OCI-LY7 (cell line): ENCODE data around the gene CTNNA3. TPM values are rescaled to one million over a fixed set of nuclear protein-coding genes. Genes with fewer than 3 reads are reported as not detected.

Experiments
- BruUV-seq: library from RNA; stranded (reverse); fragments of 400-500 nt; replicated peaks from 2 replicates; lab custom pipeline; 2021; lab: Mats Ljungman, UMichigan
- CTCF ChIA-PET: fragments of 300-600 bp; sonication (Branson Sonifier 250); formaldehyde crosslinking; loops from one replicate; lab custom pipeline; 2022; ENCODE audit warnings: antibody characterized with exemption; ENCODE audit not compliant: unreplicated experiment; lab: Charles Lee
- POLR2A ChIA-PET: fragments of 300-600 bp; sonication (Branson Sonifier 250); formaldehyde crosslinking; loops from one replicate; lab custom pipeline; 2022; ENCODE audit warnings: antibody characterized with exemption; lab: Charles Lee
- DNase-seq: peaks from one replicate; pipeline ENCODE4 v3.0.0-alpha.2; 2015; ENCODE audit warnings: low spot score
- H2AFZ ChIP-seq: fragments of 200-600 bp; sonication (generic), shearing (Covaris generic); 2 replicates; pipeline ENCODE4 v1.6.1; 2014; ENCODE audit warnings: mild to moderate bottlenecking, antibody characterized with exemption, low read length, moderate library complexity
- H3K27ac ChIP-seq: fragments of 200-600 bp; sonication (generic); 2 replicates; pipeline ENCODE4 v1.5.1; 2014; ENCODE audit warnings: mixed run types, low read depth, mild to moderate bottlenecking, moderate library complexity, low read length, inconsistent platforms; ENCODE audit not compliant: poor library complexity, severe bottlenecking
- H3K36me3 ChIP-seq: fragments of 200-600 bp; sonication (generic); 2 replicates; pipeline ENCODE4 v1.6.1; 2014; ENCODE audit warnings: mild to moderate bottlenecking, antibody characterized with exemption, low read length, moderate library complexity, mixed read lengths; ENCODE audit not compliant: insufficient read depth
- H3K4me1 ChIP-seq: fragments of 200-600 bp; sonication (generic); 2 replicates; pipeline ENCODE4 v1.5.1; 2014; ENCODE audit warnings: mild to moderate bottlenecking, low read length; ENCODE audit not compliant: insufficient read depth, poor library complexity, severe bottlenecking
- H3K4me2 ChIP-seq: fragments of 200-600 bp; sonication (generic); 2 replicates; pipeline ENCODE4 v1.6.1; 2014; ENCODE audit warnings: mild to moderate bottlenecking, low read length
- H3K4me3 ChIP-seq: fragments of 200-600 bp; sonication (generic); 2 replicates; pipeline ENCODE4 v1.5.1; 2014; ENCODE audit warnings: mild to moderate bottlenecking, low read depth, low read length; ENCODE audit not compliant: poor library complexity, severe bottlenecking
- H3K79me2 ChIP-seq: fragments of 200-600 bp; sonication (generic); 2 replicates; pipeline ENCODE4 v1.6.1; 2016; ENCODE audit warnings: low read depth, mild to moderate bottlenecking, low read length, moderate library complexity, mixed read lengths; ENCODE audit not compliant: insufficient read depth
- H3K9me2 ChIP-seq: fragments of 200-600 bp; sonication (generic); 2 replicates; pipeline ENCODE4 v1.6.1; 2016; ENCODE audit warnings: mild to moderate bottlenecking, low read length, mixed read lengths; ENCODE audit not compliant: insufficient read depth
- H3K9me3 ChIP-seq: fragments of 200-600 bp; sonication (generic); 2 replicates; pipeline ENCODE4 v1.6.1; 2014; ENCODE audit warnings: mild to moderate bottlenecking, mixed run types, low read length, mixed read lengths
- H4K20me1 ChIP-seq: fragments of 200-600 bp; sonication (generic); 2 replicates; pipeline ENCODE4 v1.6.1; 2014; ENCODE audit warnings: mild to moderate bottlenecking, antibody characterized with exemption, low read length, moderate library complexity, mixed read lengths; ENCODE audit not compliant: insufficient read depth
- CTCF ChIP-seq: fragments of 200-600 bp; sonication (generic); conservative IDR thresholded peaks from 2 replicates; pipeline ENCODE4 v1.5.1; 2014; ENCODE audit warnings: mild to moderate bottlenecking, antibody characterized with exemption, low read length, moderate library complexity, mixed read lengths
- EZH2phosphoT487 ChIP-seq: fragments of 200-600 bp; sonication (generic); IDR thresholded peaks from 2 replicates; pipeline ENCODE4 v1.6.1; 2018; ENCODE audit warnings: low read depth, borderline replicate concordance, mild to moderate bottlenecking, mixed run types, antibody characterized with exemption, low read length, moderate library complexity, mixed read lengths
- intact Hi-C: fragments of 100-400 bp; cut with micrococcal nuclease; formaldehyde crosslinking; loops from one replicate; pipeline ENCODE4 v1.10.0; 2022; ENCODE audit not compliant: unreplicated experiment
- total RNA-seq, 2 experiments: library from RNA; depleted of rRNA in 1 of 2; stranded (reverse); fragments of >200 nt in 1 of 2; shearing (Covaris generic) in 1 of 2; gene quantifications; 2 replicates each; pipeline ENCODE4 v1.2.3, GENCODE V29; 2014 to 2022

The CTNNA3 gene
- total RNA-seq, 2 experiments from 2014 or later: not detected

- BruUV-seq: no TSS peak
- Histone ChIP-seq H3K9me3 (no peaks in the 10 kb centered on the region), H2AFZ (no peak overlapping the region), H4K20me1 (no peaks in the 10 kb centered on the region), H3K9me2 (no peaks in the 10 kb centered on the region), H3K27ac (no peak overlapping the region), H3K36me3 (no peaks in the 10 kb centered on the region), H3K4me2 (no peak overlapping the region), H3K4me1 (no peaks in the 10 kb centered on the region), H3K4me3 (no peak overlapping the region), H3K79me2 (no peaks in the 10 kb centered on the region)
- intact Hi-C loops: no loop called here
- TF ChIP-seq EZH2phosphoT487 (no peak), CTCF (no peak)
- DNase-seq: no peak
- ChIA-PET CTCF (no interaction called here), POLR2A (interaction anchor here (1.0 kb wide), 1 partner anchor 18 kb away, joined by 3 read pairs; no protein-coding TSS in a partner anchor)
Observed at GRCh38 chr10:67269828-67270227, 426.2 kb downstream of the CTNNA3 start.

- Histone ChIP-seq H2AFZ (no peak overlapping the region), H3K9me3 (no peaks in the 10 kb centered on the region), H3K4me2 (no peak overlapping the region), H3K4me3 (no peak overlapping the region), H3K27ac (no peak overlapping the region), H3K9me2 (no peaks in the 10 kb centered on the region), H3K36me3 (no peaks in the 10 kb centered on the region), H3K4me1 (no peaks in the 10 kb centered on the region), H3K79me2 (no peaks in the 10 kb centered on the region), H4K20me1 (no peaks in the 10 kb centered on the region)
- CTCF ChIA-PET: no interaction called here
- intact Hi-C loops: no loop called here
- no peak for DNase-seq
- no TSS peak for BruUV-seq
- POLR2A ChIA-PET: no interaction called here
- no peak for TF ChIP-seq EZH2phosphoT487
- TF ChIP-seq CTCF: no peak
Observed at GRCh38 chr10:67268146-67268545, 427.8 kb downstream of the CTNNA3 start.

GRCh38 chr10:67262675-67263074 lies 433.3 kb downstream of the CTNNA3 start:
- intact Hi-C loops: no loop called here
- Histone ChIP-seq H3K36me3 (no peaks in the 10 kb centered on the region), H3K4me1 (no peaks in the 10 kb centered on the region), H3K9me2 (no peaks in the 10 kb centered on the region), H3K79me2 (no peaks in the 10 kb centered on the region), H4K20me1 (no peaks in the 10 kb centered on the region), H3K4me3 (no peak overlapping the region), H3K27ac (no peak overlapping the region), H2AFZ (no peak overlapping the region), H3K9me3 (no peaks in the 10 kb centered on the region), H3K4me2 (no peak overlapping the region)
- DNase-seq: no peak
- POLR2A ChIA-PET: no interaction called here
- CTCF ChIA-PET: no interaction called here
- TF ChIP-seq EZH2phosphoT487 (no peak), CTCF (no peak)
- BruUV-seq: no TSS peak
